HepG2 (cell line): ENCODE data around the gene NAA35. TPM values are rescaled to one million over a fixed set of nuclear protein-coding genes. Genes with fewer than 3 reads are reported as not detected.

Experiments
- ATAC-seq: fragments of 200-7000 bp; cut with Tn5 transposase; 3 replicates; pipeline ENCODE4 v1.9.1; 2020; ENCODE audit warnings: mild to moderate bottlenecking, moderate library complexity
- BruUV-seq: library from RNA; stranded (reverse); fragments of 400-500 nt; replicated peaks from 2 replicates; lab custom pipeline; 2021; lab: Mats Ljungman, UMichigan
- CTCF ChIA-PET: fragments of 300-600 bp; formaldehyde crosslinking; extraction: SDS; loops from one replicate; lab custom pipeline; 2021; ENCODE audit warnings: low total read pairs, inconsistent platforms, low intra/inter-chr PET ratio; lab: Yijun Ruan, JAX
- POLR2A ChIA-PET: fragments of 350-600 bp; sonication (Branson Sonifier 250); formaldehyde crosslinking; loops from one replicate; lab custom pipeline; 2020; ENCODE audit warnings: antibody characterized with exemption, inconsistent platforms; lab: Yijun Ruan, JAX
- DNase-seq: peaks from one replicate; pipeline ENCODE4 v3.0.0-alpha.2; 2015; ENCODE audit warnings: low spot score
- FAIRE-seq: peaks from 3 replicates; lab custom pipeline; 2011; peaks lifted over from hg19 to GRCh38; lab: Jason Lieb, UNC
- H2AFZ ChIP-seq: one replicate; pipeline ENCODE4 v1.6.1; 2011; ENCODE audit warnings: low read length, inconsistent platforms
- H3K27ac ChIP-seq: fragments of 300-600 bp; 3 replicates; pipeline ENCODE4 v1.8.0; 2011; ENCODE audit warnings: mixed run types, mild to moderate bottlenecking, mixed read lengths, low read length, inconsistent platforms; ENCODE audit not compliant: insufficient read depth; ENCODE audit errors: extremely low read length
- H3K27me3 ChIP-seq, 2 experiments: fragments of 200-600 bp in 1 of 2; 2 replicates in 1 of 2; 3 replicates in 1 of 2; pipeline versions ENCODE4 v1.6.0 to v1.8.0; 2011; ENCODE audit warnings: low read length in 2 of 2, mild to moderate bottlenecking in 2 of 2, moderate library complexity in 2 of 2, inconsistent platforms in 1 of 2; ENCODE audit not compliant: insufficient read depth in 2 of 2, control insufficient read depth in 1 of 2
- H3K36me3 ChIP-seq, 2 experiments: fragments of 200-600 bp in 1 of 2; replicated peaks in 1 of 2; 2 replicates in 1 of 2; 3 replicates in 1 of 2; pipeline versions ENCODE4 v1.5.1 to v1.8.0; 2011; ENCODE audit warnings: low read length in 2 of 2, inconsistent platforms in 1 of 2; ENCODE audit not compliant: insufficient read depth in 2 of 2, control insufficient read depth in 1 of 2
- H3K4me1 ChIP-seq: 2 replicates; pipeline ENCODE4 v1.5.1; 2012; ENCODE audit warnings: low read length, inconsistent platforms; ENCODE audit not compliant: insufficient read depth
- H3K4me2 ChIP-seq: 2 replicates; pipeline ENCODE4 v1.6.0; 2011; ENCODE audit warnings: low read depth, low read length, inconsistent platforms
- H3K4me3 ChIP-seq, 3 experiments: fragments of 200-600 bp in 1 of 3; sonication (generic), shearing (Covaris generic) in 1 of 3; replicated peaks in 1 of 3; 2 replicates each; pipeline ENCODE4 v1.5.1; 2011 to 2016; ENCODE audit warnings: low read length in 3 of 3, inconsistent platforms in 2 of 3, low read depth in 2 of 3, mild to moderate bottlenecking in 2 of 3, control low read depth in 1 of 3, mixed read lengths in 1 of 3; ENCODE audit not compliant: insufficient read depth in 1 of 3
- H3K79me2 ChIP-seq: one replicate; pipeline ENCODE4 v1.6.1; 2011; ENCODE audit warnings: low read length, inconsistent platforms; ENCODE audit not compliant: insufficient read depth
- H3K9ac ChIP-seq: 2 replicates; pipeline ENCODE4 v1.6.0; 2011; ENCODE audit warnings: mild to moderate bottlenecking, low read depth, low read length, inconsistent platforms; ENCODE audit not compliant: insufficient read depth
- H3K9me3 ChIP-seq: 2 replicates; pipeline ENCODE4 v1.5.1; 2012; ENCODE audit warnings: mild to moderate bottlenecking, low read length
- H4K20me1 ChIP-seq: 2 replicates; pipeline ENCODE4 v1.6.0; 2011; ENCODE audit warnings: inconsistent platforms, mild to moderate bottlenecking, low read length, moderate library complexity; ENCODE audit not compliant: insufficient read depth
- AKAP8 ChIP-seq: sonication (generic); formaldehyde crosslinking; IDR thresholded peaks from 2 replicates; pipeline ENCODE4 v1.5.1; 2020; ENCODE audit warnings: mild to moderate bottlenecking, missing genetic modification reagents
- NR1H2 ChIP-seq: sonication (generic); formaldehyde crosslinking; IDR thresholded peaks from 2 replicates; pipeline ENCODE4 v1.8.1; 2022; ENCODE audit warnings: low read depth, missing genetic modification reagents, borderline replicate concordance
- RFX5 ChIP-seq: IDR thresholded peaks from 2 replicates; pipeline ENCODE4 v1.6.1; 2011; ENCODE audit warnings: low read depth, low read length, improper control_type of control experiment
- ZNF136 ChIP-seq: sonication (generic); formaldehyde crosslinking; IDR thresholded peaks from 2 replicates; pipeline ENCODE4 v1.8.1; 2022; ENCODE audit warnings: low read depth, mild to moderate bottlenecking, moderate library complexity, missing genetic modification reagents
- ZNF17 ChIP-seq: sonication (generic); formaldehyde crosslinking; IDR thresholded peaks from 2 replicates; pipeline ENCODE4 v1.5.0; 2020; ENCODE audit warnings: mild to moderate bottlenecking, missing genetic modification reagents
- ZNF557 ChIP-seq: sonication (generic); formaldehyde crosslinking; IDR thresholded peaks from 2 replicates; pipeline ENCODE4 v1.4.0; 2020; ENCODE audit warnings: missing genetic modification reagents
- ZNF674 ChIP-seq: sonication (generic); formaldehyde crosslinking; IDR thresholded peaks from 2 replicates; pipeline ENCODE4 v1.5.0; 2020; ENCODE audit warnings: low read depth, mild to moderate bottlenecking, missing genetic modification reagents
- ZNF784 ChIP-seq: sonication (generic); formaldehyde crosslinking; IDR thresholded peaks from 2 replicates; pipeline ENCODE4 v1.5.1; 2020; ENCODE audit warnings: missing genetic modification reagents, mild to moderate bottlenecking, borderline replicate concordance
- ZNF792 ChIP-seq: IDR thresholded peaks from 2 replicates; pipeline ENCODE4 v1.6.1; 2016
- WGBS: methylation state at CpG from one replicate; pipeline ENCODE4 v1.1.6; 2017; ENCODE audit warnings: low lambda C conversion rate; 5-methylcytosine and 5-hydroxymethylcytosine counted together
- in situ Hi-C: cut with HindIII; loops from 2 replicates; pipeline ENCODE4 v1.10.0; 2017; ENCODE audit warnings: low pct_unique_long_range_greater_than_20kb; ENCODE audit not compliant: extremely low pct_ligation_motif_present
- intact Hi-C: fragments of 100-400 bp; cut with micrococcal nuclease; formaldehyde crosslinking; loops from one replicate; pipeline ENCODE4 v1.10.0; 2022; ENCODE audit not compliant: unreplicated experiment
- polyA plus RNA-seq, 8 experiments: library from polyadenylated mRNA; depleted of rRNA in 3 of 8; stranded (reverse) in 7 of 8; unstranded in 1 of 8; fragments of >200 nt; fragmentation: Illumina TruSeq in 4 of 8; extraction: Trizol in 4 of 8; gene quantifications; 2 replicates each; pipeline versions ENCODE4 v1.2.1 to v1.2.3, GENCODE V29; 2011 to 2016; ENCODE audit warnings: low read depth in 4 of 8, missing spikeins in 1 of 8, mixed read lengths in 1 of 8; ENCODE audit not compliant: insufficient read depth in 1 of 8
- total RNA-seq, 5 experiments: library from RNA; depleted of rRNA; stranded (reverse); fragments of >200 nt; fragmentation: Illumina TruSeq; extraction: Trizol; gene quantifications; 2 replicates each; pipeline ENCODE4 v1.2.3, GENCODE V29; 2016; ENCODE audit warnings: low read depth in 1 of 5

The NAA35 gene
- total and polyA plus RNA-seq, 2 of the 13 experiments (the other 11 are each of a cell fraction or from before 2014, with no cell fraction given): 21.6 to 28.9 TPM

GRCh38 chr9:85942913-85943709 lies 2.2 kb downstream of the NAA35 start:
- Histone ChIP-seq H4K20me1 (peaks cover 7% of the 10 kb centered on the region; the same call in 1 of the 2 replicates), H3K36me3 (peaks cover 4 to 22% of the 10 kb centered on the region in 2 experiments; a peak in 4 of 5 replicates), H3K79me2 (peaks cover 65% of the 10 kb centered on the region), H3K9ac (peak overlapping the region; percentile 96; the same call in 1 of the 2 replicates), H2AFZ (no peak overlapping the region), H3K4me1 (peaks cover 46% of the 10 kb centered on the region), H3K27me3 (no peaks in the 10 kb centered on the region; a peak in 1 of 5 replicates), H3K27ac (no peak overlapping the region), H3K4me2 (peak overlapping the region; percentile 89), H3K9me3 (no peaks in the 10 kb centered on the region), H3K4me3 (peak overlapping the region in 1 of 3 experiments; percentile 87; a peak in 2 of 6 replicates)
- ATAC-seq (no peak), DNase-seq (no peak), FAIRE-seq (no peak)
- 63% methylated on average over 3 of the region's 3 CpGs for WGBS
- in situ Hi-C loops: loop anchor here (10.0 kb wide), 1 partner anchor 342 kb away; the partner anchor contains the start of gene ISCA1
- TF ChIP-seq ZNF784 (CRISPR knock-in tag): no peak
- TF ChIP-seq ZNF792: no peak
- no peak for TF ChIP-seq AKAP8
- TF ChIP-seq ZNF17 (CRISPR knock-in tag): no peak
- TF ChIP-seq ZNF557 (CRISPR knock-in tag): no peak
- no peak for TF ChIP-seq ZNF136 (CRISPR knock-in tag)
- TF ChIP-seq RFX5: no peak
- no peak for TF ChIP-seq NR1H2
- TF ChIP-seq ZNF674 (CRISPR knock-in tag): no peak
- intact Hi-C loops: no loop called here
- CTCF ChIA-PET: no interaction called here
- no TSS peak for BruUV-seq
- POLR2A ChIA-PET: no interaction called here
